Activated CD4-positive, alpha-beta T cell treated with anti-CD3 and anti-CD28 coated beads for 24 hours (primary cell): Measurements from ENCODE around the gene ATP6V0A4.
"Not testable (repeated sequence)": the region's sequence is repeated elsewhere in the genome, so short reads cannot be mapped to it uniquely, and the experiment has no call there.

Experiments used
- DNase-seq, 2 donors: peaks; one replicate each; pipeline ENCODE4 v3.0.0-alpha.2; 2020; ENCODE audit warnings: low read depth in 2 of 2

ATP6V0A4 gene

DNA sequence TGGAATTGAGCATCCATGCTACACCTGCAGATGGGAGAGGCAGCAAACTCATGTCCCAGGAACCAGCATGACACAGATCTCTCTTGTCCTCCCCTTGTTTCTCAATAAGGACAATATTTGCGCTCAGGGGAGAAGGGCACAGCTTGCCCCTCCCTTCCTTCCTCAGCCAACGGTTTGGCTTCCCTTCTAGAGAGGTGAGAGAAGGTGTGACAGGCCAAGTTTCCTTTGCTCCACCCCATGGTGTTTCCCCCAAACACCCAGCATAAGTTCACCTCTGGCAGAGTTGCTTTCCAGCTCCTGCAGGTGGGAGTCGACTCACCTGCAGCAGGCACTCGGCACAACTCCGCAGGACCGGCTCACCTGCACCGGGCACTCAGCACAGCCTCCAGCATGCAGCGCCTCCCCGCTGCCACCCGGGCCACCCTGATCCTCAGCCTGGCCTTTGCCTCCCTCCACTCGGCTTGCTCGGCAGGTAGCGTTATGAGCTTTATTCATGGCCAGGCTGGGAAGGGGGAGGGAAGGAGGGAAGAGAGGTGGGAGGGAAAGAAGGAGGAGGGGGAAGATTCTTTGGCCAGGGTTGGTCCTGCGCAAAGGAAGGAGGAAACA is at the start of gene ATP6V0A4, which contains the start of gene TMEM213:
TSS of gene ATP6V0A4 (minus strand) at position 482 of the 606 bp plus-strand sequence. CDS start 26,949 bp downstream, outside the sequence.
TSS of gene TMEM213 (plus strand) at position 280 of the 606 bp plus-strand sequence. CDS start at position 391, 111 bp downstream.
- no peak for DNase-seq

- DNase-seq, result no peak
Measured at GRCh38 chr7:138845711-138846110, 47.7 kb upstream of the ATP6V0A4 start.

DNA sequence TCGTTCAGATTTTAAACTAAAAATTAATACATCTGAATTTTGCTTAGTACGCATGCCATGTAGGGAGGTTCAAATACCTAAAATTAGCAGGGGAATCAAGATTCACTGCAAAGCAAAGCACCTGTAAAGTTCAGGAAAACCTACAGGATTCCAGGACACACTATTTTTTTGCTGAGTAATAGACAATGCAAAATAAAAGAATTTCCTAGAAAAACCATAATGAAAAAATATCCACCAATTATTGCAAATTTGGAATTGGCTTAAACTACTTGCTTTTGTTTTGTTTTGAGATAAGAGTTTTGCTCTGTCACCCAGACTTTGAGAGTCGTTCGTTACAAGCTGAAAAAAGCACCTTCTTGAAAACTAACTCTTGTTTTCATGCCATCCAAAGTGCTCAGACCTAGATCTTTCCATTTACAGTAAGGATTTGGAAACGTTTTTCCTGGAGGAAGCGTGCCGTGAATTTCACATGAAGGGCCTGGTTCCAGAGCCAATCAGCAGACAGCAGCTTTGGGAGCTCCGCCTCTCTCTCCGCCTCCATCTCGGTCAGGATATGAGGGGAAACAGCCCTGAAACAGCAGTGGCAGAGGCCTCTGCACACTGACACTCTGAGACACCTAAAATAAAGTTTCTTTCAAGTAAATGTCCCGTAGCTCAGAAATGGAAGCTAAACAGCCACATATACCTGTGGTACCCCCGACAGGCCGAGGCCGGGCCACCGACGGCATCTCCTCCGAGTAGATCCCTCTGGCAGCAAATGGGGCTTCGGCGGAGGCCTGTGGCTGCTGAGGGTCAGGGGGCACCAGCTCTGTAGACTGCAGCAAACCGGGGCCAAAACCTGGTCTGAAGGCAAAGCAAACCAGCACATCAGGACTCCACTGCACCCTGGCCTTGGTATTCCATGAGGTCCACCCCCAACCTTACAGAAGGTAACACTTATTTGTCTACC is 45.9 kb upstream of the ATP6V0A4 start:
- no peak for DNase-seq

DNA sequence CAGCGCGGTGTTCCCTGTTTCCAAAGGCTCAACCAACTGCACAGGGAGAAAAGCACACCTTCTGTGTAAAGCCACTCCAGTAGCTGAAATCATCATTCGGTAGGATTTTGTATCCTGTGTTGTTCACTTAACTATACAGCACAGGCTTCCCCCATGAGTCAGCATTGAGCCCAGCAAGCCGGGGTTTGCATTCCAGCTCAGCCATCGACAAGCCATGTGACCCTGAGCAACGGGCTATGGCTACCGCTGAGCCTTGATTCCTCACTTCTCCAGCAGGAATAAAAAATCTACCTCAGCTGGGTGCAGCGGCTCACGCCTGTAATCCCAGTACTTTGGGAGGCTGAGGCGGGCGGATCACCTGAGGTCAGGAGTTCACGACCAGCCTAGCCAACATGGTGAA is 44.1 kb upstream of the ATP6V0A4 start:
- no peak for DNase-seq

DNA sequence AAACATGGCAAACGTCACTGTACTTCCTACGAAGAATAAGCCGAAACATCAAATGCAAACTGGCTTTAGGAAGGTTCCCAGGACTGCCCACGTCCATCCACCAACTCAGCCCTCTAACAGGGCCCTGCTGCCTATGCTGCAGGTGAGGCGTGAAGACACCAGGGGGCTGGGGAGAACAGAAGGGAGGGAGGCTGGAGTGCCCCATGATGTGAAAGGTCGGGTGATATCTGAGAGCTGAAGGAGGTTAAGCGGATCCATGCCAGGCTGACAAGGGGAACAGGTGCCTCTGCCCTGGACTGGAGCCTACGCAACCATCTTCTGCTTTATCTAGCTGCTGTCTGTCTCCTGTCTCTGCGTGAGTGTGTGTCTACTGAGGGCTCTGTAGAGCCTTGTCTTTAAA is 40.2 kb upstream of the ATP6V0A4 start:
- no peak for DNase-seq

DNA sequence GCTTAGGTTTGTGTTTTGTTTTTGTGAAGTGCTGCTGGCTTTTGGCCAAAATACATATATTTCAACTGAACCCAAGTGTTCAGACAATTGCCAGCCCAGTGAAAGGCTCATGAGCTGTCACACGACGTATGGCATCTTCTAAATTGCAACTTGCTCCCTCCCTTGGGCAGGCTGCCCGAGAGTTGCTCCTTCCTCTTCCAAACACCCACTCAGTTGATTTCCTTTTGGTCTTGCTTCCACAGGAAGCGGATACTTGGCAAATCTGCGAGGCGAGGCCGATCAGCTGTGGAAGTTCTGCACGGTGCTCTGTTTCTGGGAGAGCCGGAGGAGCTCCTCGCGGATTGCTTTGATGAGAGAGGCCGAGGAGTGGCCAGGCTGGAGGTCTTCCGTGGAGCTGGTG is 39.6 kb upstream of the ATP6V0A4 start:
- no peak for DNase-seq

DNA sequence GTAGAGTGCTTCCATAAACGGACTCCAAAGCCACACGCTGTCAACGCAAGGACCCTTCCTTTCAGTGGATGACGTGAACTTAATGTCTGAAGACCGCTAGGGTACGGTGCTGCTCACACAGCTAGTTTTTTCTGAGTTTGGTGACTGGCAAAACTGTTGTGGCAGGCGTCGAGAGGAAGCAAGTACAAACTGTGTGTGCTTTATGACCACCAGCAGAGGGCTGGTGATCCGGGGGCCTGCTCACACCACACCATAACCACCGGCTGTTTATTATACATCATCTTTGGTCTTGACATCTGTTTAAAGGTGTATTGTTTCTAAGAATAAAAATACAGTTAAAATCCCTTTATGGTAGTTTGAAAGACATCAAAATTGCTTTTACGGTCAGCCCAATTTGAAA is 37.1 kb upstream of the ATP6V0A4 start:
- DNase-seq, result no peak

DNA sequence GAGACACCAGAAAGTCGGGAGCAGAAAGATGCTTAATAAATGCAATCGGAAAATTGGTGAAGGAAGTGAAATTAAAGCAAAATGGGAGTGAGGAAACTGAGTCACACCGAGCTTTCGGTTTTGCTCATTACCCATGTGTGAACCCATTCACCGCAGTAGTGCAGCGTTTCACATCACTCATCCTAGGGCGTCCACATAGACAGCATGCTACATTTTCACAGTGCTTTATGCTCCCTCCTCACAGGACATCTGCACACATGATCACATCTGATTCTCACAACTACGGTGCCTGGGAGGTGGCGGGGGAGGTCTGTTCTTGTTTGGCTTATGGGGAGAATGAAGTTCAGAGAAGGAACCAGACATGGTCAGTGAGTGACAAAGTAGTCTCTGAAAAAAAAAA is 36.6 kb upstream of the ATP6V0A4 start:
- DNase-seq, result no peak

DNA sequence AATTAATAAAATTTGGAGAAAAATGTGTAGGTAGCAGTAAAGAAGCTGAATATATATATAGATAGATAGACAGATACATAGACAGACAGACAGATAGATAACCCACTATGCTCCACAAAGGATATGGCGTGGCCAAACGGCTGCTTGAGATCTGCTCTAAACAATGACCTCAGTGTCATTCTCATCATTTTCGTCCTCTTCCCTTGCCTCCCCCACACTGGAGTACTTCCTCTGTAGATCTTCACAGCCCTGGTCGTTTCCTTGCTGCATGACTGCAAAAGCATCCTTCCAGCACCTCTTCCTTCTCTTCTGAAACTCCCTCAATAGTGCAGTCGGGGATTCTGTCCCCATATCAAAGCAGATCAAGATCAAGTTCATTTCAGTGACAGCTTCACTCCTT is 35.6 kb upstream of the ATP6V0A4 start:
- DNase-seq, result no peak

- no peak for DNase-seq
Measured at GRCh38 chr7:138832966-138833365, 35.0 kb upstream of the ATP6V0A4 start.

GRCh38 chr7:138829335-138829734 is 31.3 kb upstream of the ATP6V0A4 start:
- DNase-seq, result no peak

GRCh38 chr7:138828302-138828701 is 30.3 kb upstream of the ATP6V0A4 start:
- no peak for DNase-seq

DNA sequence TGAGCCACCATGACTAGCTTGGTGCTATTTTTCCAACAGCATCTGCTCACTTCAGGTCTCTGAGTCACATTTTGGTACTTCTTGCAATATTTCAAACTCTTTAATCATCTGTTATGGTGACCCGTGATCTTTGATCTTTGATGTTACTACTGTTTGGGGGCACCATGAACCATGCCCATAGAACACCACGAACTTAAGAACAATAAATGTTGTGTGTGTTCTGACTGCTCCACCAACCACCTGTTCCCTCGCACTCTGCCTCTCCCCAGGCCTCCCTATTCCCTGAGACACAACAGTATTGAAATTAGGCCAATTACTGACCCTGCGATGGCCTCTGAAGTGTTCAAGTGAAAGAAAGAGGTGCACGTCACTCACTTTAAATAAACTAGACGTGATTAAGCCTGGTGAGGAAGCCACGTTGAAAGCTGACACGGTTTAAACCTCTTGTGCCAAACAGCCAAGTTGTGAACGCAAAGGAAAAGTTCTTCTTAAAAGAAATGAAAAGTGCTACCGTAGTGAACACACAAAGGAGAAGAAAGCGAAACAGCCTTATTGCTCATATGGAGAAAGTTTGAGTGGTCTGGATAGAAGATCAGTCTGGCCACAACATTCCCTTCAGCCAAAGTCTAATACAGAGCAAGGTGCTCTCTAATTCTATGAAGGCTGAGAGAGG is 27.2 kb upstream of the ATP6V0A4 start:
- DNase-seq, result no peak

GRCh38 chr7:138822867-138823535 is 25.0 kb upstream of the ATP6V0A4 start:
- no peak for DNase-seq

- no peak for DNase-seq
Measured at GRCh38 chr7:138821912-138822311, 23.9 kb upstream of the ATP6V0A4 start.

DNA sequence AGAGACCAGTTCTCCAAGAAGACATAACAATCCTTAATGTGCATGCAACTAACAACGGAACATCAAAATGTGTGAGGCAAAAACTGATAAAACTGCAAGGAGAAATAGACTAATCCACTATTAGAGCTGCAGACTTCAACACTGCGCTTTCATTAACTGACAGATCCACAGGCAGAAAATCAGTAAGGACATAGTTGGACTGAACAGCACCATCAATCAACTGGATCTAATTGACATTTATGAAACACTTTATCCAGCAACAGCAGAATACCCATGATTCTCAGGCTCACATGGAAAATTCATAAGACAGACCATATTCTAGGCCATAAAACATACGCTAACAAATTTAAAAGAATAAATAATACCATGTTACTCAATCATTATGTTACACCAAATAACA is 21.6 kb upstream of the ATP6V0A4 start:
- no peak for DNase-seq

DNA sequence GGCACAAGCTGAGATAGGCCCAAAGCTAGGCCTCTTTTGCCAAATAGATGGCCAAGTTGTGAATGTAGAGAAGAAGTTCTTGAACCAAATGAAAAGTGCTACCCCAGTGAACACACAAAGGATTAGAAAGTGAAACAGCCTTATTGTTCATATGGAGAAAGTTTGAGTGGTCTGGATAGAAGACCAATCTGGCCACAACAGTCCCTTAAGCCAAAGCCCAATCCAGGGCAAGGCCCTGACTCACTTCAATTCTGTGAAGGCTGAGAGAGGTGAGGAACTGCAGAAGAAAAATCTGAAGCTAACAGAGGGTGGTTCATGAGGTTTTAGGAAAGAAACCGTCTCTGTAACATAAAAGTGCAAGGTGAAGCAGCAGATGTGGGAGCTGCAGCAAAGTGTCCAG is 18.7 kb upstream of the ATP6V0A4 start:
- DNase-seq, result no peak

DNA sequence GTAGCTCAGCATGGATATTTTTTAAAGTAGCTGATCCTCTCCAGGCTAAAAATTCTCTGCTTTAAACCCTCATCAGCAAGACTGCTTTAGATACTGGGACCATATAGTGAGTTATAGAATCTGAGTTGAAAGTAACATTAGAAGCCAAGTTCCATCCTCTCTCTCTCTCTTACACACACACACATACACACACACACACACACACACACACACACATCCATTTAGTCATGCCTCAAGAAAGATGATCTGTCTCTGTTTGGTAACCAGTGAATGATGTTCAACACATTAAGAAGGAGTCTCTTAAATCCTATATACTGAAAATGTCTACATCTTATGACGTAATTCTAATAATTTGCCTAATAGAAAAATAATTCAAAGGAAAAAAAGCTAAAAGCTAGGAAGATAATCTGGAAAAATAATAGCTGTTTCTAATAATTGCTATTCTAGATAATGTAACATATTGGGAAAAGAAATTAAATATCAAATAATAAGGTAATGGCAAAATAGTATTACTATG is 16.9 kb upstream of the ATP6V0A4 start:
- no peak for DNase-seq

DNA sequence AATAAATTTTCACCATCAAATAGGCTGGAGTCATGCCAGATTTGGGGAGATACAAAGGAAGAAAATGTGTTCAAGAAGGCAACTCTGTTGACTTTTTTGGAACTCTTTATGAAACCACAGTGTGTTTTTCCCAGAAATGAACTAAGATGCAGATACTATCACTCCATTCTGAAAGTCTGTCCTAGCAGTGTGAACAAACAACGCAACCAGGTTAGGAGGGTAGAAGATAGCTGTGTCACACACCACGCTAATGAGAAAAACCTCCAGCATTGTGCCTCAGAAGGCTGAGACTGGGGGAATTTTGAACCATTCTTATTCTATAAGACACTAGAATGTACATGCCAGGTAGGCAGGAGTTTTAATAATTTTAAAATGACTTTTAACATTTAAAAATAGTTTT is 15.9 kb upstream of the ATP6V0A4 start:
- no peak for DNase-seq

DNA sequence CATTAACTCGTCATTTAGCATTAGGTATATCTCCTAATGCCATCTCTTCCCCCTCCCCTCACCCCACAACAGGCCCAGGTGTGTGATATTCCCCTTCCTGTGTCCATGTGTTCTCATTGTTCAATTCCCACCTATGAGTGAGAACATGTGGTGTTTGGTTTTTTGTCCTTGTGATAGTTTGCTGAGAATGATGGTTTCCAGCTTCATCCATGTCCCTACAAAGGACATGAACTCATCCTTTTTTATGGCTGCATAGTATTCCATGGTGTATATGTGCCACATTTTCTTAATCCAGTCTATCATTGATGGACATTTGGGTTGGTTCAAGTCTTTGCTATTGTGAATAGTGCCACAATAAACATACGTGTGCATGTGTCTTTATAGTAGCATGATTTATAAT is 13.3 kb upstream of the ATP6V0A4 start:
- DNase-seq, result not testable (repeated sequence)

DNA sequence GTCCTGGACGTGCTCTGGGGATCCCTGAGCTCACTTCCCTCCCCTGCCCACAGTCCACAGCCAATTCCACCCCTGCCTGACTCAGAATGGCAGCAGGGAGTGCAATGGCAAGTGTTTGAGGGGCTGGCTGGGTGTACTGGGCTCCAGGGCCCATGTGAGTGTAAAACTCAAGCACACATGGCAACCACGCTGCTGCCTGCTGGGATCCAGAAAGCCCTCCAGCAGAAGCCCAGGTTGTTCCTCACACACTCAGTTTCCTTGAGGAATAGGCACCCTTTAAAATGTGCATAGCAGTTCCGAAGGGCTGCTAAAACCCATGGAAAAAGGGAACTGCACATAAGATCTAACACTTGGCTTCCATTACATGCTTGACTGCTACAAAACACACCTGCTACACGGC is 11.3 kb upstream of the ATP6V0A4 start:
- DNase-seq, result no peak

DNA sequence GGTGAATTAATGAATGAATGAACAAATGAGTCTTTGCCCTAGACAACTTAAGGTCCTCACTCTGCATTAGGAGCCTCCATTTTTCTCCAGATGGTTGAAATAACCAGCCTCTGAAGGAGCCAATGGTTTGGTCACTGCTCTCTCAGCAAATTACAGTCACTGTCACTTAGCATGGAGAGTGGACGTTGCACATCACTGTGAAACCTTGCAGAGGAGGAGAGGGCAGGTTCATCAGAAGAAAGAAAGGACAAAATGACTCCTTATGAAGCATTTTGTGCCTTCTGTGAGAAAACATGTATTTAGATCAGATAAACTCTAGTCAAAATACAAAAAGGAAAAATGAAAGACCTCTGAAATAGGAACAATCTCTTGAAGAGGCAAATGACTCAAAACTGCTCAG is 6.6 kb upstream of the ATP6V0A4 start:
- no peak for DNase-seq
